ENCODE data around the gene ELAPOR1. TPM values are rescaled to one million over a fixed set of nuclear protein-coding genes. Genes with fewer than 3 reads are reported as not detected.

ELAPOR1 gene
- total and polyA plus RNA-seq, 9 of the 15 experiments (the other 6 are each of a cell fraction or from before 2014, with no cell fraction given): 0.07 to 1.2 (median 0.18) TPM

DNA sequence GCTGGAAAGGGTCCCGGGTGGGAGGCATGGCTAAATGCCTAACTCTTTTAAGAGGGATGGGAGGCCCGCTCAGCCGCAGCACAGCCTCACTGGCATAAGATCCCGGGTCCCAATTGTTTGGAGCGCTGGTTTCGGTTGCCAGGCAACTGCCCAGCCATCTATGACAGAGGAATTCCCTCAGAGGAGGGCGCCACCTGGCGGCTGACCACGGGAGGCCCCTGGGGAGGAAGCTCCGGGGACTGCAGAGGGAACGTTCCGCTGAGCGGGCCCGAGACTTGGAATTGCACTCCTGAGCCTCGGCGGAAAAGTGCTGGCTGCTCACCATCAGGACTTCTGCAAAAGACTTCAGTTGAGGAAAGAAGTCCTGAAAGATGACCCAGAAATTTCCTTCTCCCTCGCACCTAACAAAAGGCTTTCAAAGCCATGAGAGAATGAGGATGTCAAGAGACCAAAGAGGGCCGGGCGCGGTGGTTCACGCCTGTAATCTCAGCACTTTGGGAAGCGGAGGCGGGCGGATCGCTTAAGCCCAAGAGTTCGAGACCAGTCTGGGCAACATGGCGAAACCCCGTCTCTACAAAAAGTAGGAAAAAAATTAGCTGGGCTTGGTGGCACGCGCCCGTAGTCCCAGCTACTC, 1.1 kb upstream of the ELAPOR1 start (continued):
- TF ChIP-seq SMC3 (conservative IDR thresholded peaks at IDR 0.05; ENCODE audit: insufficient read depth, low read depth, low read length) (peak; percentile 90), AFF4 (CRISPR knock-in tag; IDR thresholded peaks at IDR 0.05) (no peak), NCOA1 (IDR thresholded peaks at IDR 0.05; ENCODE audit: low read depth) (0 out of 2 replicates have a peak, but pooled peaks have one; percentile 12), KDM2B (CRISPR knock-in tag; IDR thresholded peaks at IDR 0.05) (0 out of 2 replicates have a peak, but pooled peaks have one; percentile 57), EP400 (IDR thresholded peaks at IDR 0.05) (no peak), MXI1 (IDR thresholded peaks at IDR 0.05; ENCODE audit: low read depth, low read length) (0 out of 2 replicates have a peak, but pooled peaks have one; percentile 46), REST (IDR thresholded peaks at IDR 0.05; ENCODE audit: borderline replicate concordance) (peak; percentile 76), REST (CRISPR knock-in tag; IDR thresholded peaks at IDR 0.05; ENCODE audit: low read depth) (no peak), CREB1 (IDR thresholded peaks at IDR 0.05) (0 out of 2 replicates have a peak, but pooled peaks have one; percentile 25), CREB1 (CRISPR knock-in tag; IDR thresholded peaks at IDR 0.05) (0 out of 2 replicates have a peak, but pooled peaks have one; percentile 45), ADNP (tag; IDR thresholded peaks at IDR 0.05) (peak; percentile 57; the same call in 1 of the 2 replicates), MYC (IDR thresholded peaks at IDR 0.05; ENCODE audit: low read depth, low read length) (peak; percentile 46; the same call in 1 of the 2 replicates), MYC (CRISPR knock-in tag; IDR thresholded peaks at IDR 0.05; ENCODE audit: borderline replicate concordance, low read depth) (no peak), SMAD1 (IDR thresholded peaks at IDR 0.05; ENCODE audit: low read depth, low read length, partially characterized antibody) (peak; percentile 48), ZBTB26 (CRISPR knock-in tag; IDR thresholded peaks at IDR 0.05) (no peak)

Measured in K562 (cell line).